GM20000 (cell line): Measurements from ENCODE around the gene H19.

Source experiments
- DNase-seq: peaks from one replicate; pipeline ENCODE4 v3.0.0; 2012; ENCODE audit warnings: low spot score
- CTCF ChIP-seq: IDR thresholded peaks from 2 replicates; pipeline ENCODE4 v1.5.1; 2012; ENCODE audit warnings: mild to moderate bottlenecking, control low read depth; ENCODE audit errors: extremely low read depth, missing control alignments

H19 gene

GRCh38 chr11:1998290-1998689 lies 648 bp upstream of the H19 start:
- no peak for DNase-seq
- no peak for TF ChIP-seq CTCF

GRCh38 chr11:1994121-1994520 lies 3.5 kb downstream of the H19 start:
- TF ChIP-seq CTCF: no peak
- DNase-seq: no peak

- no peak for TF ChIP-seq CTCF
- DNase-seq: no peak
Observed at GRCh38 chr11:1992111-1992510, 5.5 kb downstream of the H19 start.

- no peak for DNase-seq
- no peak for TF ChIP-seq CTCF
Observed at GRCh38 chr11:1990872-1991578, 6.6 kb downstream of the H19 start.

- TF ChIP-seq CTCF: no peak
- DNase-seq: no peak
Observed at GRCh38 chr11:1989953-1990352, 7.7 kb downstream of the H19 start.

- no peak for DNase-seq
- TF ChIP-seq CTCF: no peak
Observed at GRCh38 chr11:1988667-1989317, 8.8 kb downstream of the H19 start.

GRCh38 chr11:1988174-1988573 lies 9.5 kb downstream of the H19 start:
- no peak for DNase-seq
- TF ChIP-seq CTCF: no peak
